HCT116 (cell line): ENCODE measurements around the gene ADRM1.

ENCODE experiments used
- CTCF ChIP-seq, 3 experiments: fragments of 200-600 bp in 1 of 3; sonication (generic) in 1 of 3; IDR thresholded peaks in 2 of 3; conservative IDR thresholded peaks in 1 of 3; 2 replicates each; pipeline ENCODE4 v1.5.1; 2012 to 2017; ENCODE audit warnings: low read depth in 2 of 3, low read length in 2 of 3, antibody characterized with exemption in 1 of 3, borderline replicate concordance in 1 of 3, control low read depth in 1 of 3, mild to moderate bottlenecking in 1 of 3, mixed read lengths in 1 of 3, mixed run types in 1 of 3, moderate library complexity in 1 of 3; ENCODE audit not compliant: insufficient read depth in 1 of 3
- EZH2 ChIP-seq: fragments of 200-600 bp; sonication (generic); IDR thresholded peaks from 2 replicates; pipeline ENCODE4 v1.6.1; 2017; ENCODE audit warnings: antibody characterized with exemption, mixed run types
- POLR2AphosphoS5 ChIP-seq: IDR thresholded peaks from 2 replicates; pipeline ENCODE4 v1.6.1; 2011; ENCODE audit warnings: mild to moderate bottlenecking, low read depth, low read length, moderate library complexity

GRCh38 chr20:62350098-62350628 is 47.4 kb downstream of the ADRM1 start:
- peak; percentile 51; the same call in 1 of the 2 replicates for TF ChIP-seq POLR2AphosphoS5
- TF ChIP-seq EZH2, result no peak
- no peak for TF ChIP-seq CTCF (IDR thresholded peaks at IDR 0.05 in 2 of 3, conservative IDR thresholded peaks at IDR 0.05 in 1 of 3; ENCODE audit: borderline replicate concordance in 1 of 3, insufficient read depth in 1 of 3, low read depth in 2 of 3, low read length in 2 of 3)
